ENCODE data around the gene PSMA8.
"Not testable (repeated sequence)": the region's sequence is repeated elsewhere in the genome, so short reads cannot be mapped to it uniquely, and the experiment has no call there.

Gene PSMA8

DNA sequence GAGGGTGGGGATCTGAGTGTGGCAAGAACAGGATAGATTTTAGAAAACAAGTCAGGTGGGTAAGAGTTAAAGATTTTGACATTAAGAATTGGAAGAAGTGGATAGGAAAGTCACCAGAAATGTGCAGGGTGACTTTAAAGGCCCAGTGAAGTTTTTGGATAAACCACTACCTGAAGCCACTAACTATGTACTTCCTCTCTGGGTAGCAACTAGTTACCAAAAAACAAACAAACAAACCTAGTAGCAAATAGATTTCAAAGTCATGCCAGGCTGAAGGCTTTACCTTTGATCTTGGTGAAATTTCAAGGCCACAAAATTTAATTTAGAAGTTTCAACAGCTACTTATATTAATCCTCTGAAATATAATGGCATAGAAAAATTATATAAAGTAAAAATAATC, 42.5 kb downstream of the PSMA8 start:
- DNase-seq: no peak

GRCh38 chr18:26181343-26181826, 47.7 kb downstream of the PSMA8 start:
- no peak for DNase-seq

DNA sequence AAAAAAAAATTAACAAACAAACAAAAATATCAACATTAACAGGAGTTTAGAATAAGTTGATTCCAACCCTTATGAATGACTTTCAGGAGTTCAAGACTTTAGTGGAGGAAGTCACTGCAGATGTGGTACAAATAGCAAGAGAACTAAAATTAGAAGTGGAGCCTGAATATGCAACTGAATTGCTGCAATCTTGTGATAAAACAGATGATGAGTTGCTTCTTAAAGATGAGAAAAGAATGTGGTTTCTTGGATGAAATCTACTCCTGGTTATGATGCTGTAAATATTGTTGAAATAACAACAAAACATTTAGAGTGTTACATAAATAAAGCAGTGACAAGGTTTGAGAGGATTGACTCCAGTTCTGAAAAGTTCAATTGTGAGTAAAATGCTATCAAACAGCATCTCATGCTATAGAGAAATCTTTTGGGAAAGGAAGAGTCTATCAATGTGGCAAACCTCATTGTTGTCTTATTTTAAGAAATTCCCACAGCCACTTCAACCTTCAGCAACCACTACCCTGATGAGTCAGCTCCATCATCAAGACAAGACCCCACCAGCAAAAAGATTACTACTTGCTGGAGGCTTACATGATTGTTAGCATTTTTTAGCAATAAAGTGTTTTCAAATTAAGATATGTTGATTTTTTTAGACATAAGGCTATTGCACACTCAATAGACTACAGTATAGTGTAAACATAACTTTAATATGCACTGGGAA, 49.9 kb downstream of the PSMA8 start:
- no peak for DNase-seq

DNA sequence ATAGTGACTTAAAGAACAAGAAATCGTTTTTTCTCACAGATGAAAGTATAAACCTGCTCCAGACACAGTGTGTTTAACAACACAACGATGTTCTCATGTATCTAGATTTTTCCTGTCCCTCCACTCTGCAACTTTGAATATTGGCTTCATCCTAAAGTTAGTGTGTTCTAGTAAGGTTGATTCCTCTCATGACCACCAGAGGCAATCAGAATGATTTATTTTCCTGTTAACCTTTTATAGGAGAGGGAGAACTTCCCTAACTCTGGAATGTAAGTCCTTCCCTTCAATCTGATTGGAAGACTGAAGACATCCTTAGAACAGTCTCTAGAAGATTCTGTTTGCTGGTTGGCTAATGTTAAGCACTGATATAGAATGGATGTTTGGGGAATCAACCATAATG, 51.6 kb downstream of the PSMA8 start:
- DNase-seq: no peak

DNA sequence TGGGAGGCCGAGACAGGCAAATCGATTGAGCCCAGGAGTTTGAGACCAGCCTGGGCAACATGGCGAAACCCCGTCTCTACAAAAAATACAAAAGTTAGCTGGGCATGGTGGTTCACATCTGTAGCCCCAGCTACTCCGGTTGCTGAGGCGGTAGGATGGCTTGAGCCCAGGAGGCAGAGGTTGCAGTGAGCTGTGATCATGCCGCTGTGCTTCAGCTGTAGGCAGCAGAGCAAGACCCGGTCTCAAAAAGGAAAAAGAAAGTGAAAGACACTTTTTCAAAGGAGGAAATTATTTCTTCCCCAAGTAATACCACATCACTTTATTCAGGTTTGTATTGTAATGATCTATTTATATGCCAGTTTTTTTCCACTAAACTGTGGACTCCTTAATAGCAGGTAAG, 56.8 kb downstream of the PSMA8 start:
- peak; percentile 7 to 17 for DNase-seq

DNA sequence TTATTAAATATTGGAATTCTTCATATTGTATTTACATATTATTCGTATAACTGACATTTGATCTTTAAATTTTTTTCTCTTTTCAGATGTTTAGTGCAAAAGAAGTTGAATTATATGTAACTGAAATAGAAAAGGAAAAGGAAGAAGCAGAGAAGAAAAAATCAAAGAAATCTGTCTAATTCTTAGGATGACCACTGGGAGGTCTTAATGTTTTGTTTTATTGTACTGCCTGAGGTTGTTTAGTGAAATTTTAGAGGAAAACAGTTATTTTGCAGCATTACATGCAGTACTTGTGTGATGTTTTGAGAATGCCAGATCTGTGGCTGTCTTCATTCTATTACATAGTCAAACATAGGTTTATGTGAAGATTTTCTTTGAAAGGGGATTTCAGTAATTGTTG, 58.6 kb downstream of the PSMA8 start:
- no peak for DNase-seq

DNA sequence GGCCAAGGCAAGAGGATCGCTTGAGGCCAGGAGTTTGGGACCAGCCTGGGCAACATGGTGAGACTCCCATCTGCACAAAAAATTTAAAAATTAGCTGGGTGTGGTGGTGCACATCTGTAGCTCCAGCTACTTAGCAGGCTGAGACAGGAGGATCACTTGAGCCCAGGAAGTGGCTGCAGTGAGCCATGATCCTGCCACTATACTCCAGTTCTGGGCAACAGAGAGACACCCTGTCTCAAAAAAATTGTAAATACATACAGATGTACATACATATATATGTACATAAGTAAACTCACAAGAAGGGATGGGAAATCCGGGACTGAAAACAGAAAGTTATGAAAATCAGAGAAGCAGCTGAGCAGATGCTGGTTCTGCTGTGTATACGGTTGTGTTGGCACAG, 62.9 kb downstream of the PSMA8 start:
- no peak for DNase-seq

- not testable (repeated sequence) for DNase-seq
These were observed 68.3 kb downstream of the PSMA8 start for GRCh38 chr18:26202001-26202400.

DNA sequence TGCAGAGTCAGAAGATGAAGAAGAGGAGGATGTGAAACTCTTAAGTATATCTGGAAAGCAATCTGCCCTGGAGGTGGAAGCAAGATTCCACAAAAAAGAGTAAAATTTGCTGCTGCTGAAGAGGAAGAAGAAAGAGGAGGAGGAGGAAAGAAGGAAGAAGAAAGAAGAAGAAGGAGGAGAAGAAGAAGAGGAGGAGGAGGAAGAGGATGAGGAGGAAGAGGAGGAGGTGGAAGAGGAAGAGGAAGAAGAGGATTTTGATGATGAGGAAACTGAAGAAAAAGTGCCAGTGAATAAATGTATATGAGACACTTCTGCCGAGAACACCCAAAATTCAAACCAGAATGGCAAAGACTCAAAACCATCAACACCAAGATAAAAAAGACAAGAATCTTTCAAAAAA, 71.6 kb downstream of the PSMA8 start:
- DNase-seq: no peak

- DNase-seq: no peak
These were observed 72.8 kb downstream of the PSMA8 start for GRCh38 chr18:26206488-26206887.

DNA sequence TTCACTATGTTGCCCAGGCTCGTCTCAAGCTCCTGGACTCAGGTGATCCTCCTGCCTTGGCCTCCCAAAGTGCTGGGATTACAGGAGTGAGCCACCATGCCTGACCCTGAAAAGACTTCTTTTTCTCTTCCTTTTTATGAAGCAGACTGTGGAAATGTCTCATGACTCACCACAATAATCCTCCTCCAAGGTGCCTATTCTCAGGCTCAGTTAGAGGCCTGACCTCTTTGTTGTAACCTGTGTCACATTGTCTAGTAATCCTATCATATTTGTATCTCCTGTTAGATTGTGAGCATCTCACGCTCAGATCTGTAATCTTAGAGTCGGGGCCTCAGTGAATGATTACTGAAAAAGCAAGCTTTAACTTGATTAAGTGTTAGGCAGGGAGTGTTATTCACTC, 74.3 kb downstream of the PSMA8 start:
- DNase-seq: no peak

DNA sequence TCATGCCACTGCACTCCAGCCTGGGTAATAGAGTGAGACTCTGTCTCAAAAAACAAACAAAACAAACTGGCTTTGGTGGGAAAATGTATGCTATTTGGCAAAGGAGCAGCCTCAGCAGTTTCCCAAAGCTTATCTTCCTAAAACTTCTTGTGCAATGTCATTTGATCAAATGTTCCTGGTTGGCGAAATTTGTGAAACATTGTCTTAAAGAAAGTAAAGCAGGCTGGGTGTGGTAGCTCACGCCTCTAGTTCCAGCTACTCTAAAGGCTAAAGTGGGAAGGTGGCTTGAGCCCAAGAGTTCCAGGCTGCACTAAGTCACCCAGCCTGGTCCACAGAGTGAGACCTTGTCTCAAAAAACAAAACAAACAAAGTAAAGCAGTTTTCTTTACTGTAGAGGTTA, 75.3 kb downstream of the PSMA8 start:
- DNase-seq: no peak

- no peak for DNase-seq
These were observed 76.5 kb downstream of the PSMA8 start for GRCh38 chr18:26210147-26210546.

DNA sequence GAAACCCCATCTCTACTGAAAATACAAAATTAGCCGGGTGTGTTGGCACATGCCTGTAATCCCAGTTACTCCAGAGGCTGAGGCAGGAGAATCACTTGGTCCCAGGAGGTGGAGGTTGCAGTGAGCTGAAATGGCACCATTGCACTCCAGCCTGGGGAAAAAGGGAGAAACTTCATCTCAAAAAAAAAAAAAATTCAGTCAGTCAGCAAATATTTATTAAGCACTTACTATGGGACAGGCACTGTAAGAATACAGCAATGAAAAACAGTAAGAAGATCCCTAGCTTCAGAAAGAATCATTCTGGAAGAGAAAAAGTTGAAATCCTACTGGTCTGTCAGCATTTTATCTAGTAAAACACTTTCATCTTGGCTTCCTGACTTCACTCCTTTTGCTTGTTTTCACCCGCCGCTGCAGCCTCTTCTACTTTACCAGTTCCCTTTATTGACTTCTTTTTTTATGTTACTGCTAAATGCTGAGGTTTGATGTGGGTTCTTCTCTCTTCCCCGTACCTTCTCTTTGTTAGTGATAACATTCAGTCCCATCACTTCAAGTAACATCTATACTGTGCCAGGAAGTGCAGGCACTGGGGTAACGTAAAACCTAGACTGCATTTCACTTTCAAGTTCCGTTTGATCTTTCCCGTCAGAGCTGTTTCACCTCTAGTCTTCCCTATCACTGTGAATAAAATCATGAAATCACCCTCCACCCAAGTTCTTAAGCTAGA, 81.7 kb downstream of the PSMA8 start:
- DNase-seq: peak; percentile 18 to 19

DNA sequence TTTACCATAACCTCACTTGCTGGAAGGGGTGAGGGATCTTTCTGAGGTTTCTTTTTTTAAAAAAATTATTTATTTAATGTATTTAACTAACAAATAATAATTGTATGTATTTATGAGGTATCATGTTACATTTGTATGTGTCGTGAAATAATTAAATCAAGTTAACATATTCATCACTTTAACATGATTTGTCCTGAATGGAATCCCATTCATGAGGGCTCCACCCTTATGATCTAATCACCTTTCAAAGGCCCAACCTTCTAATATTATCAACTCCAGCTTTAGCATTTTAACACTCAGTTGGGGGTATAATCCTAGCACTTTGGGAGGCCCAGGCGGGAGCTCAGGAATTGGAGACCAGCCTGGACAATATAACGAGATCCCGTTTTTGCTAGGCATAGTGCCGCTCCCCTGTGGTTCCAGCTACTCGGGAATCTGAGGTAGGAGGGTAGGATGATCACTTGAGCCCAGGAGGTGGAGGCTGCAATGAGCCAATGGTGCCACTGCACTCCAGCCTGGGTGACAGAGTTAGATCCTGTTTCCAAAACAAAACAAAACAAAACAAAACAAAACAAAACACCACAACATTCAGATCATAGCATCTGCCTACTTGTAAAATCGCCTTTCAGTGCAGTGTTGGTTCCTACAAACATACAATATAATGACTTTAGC, 91.5 kb downstream of the PSMA8 start:
- no peak for DNase-seq

- DNase-seq: no peak
These were observed 92.2 kb downstream of the PSMA8 start for GRCh38 chr18:26225915-26226228.

DNA sequence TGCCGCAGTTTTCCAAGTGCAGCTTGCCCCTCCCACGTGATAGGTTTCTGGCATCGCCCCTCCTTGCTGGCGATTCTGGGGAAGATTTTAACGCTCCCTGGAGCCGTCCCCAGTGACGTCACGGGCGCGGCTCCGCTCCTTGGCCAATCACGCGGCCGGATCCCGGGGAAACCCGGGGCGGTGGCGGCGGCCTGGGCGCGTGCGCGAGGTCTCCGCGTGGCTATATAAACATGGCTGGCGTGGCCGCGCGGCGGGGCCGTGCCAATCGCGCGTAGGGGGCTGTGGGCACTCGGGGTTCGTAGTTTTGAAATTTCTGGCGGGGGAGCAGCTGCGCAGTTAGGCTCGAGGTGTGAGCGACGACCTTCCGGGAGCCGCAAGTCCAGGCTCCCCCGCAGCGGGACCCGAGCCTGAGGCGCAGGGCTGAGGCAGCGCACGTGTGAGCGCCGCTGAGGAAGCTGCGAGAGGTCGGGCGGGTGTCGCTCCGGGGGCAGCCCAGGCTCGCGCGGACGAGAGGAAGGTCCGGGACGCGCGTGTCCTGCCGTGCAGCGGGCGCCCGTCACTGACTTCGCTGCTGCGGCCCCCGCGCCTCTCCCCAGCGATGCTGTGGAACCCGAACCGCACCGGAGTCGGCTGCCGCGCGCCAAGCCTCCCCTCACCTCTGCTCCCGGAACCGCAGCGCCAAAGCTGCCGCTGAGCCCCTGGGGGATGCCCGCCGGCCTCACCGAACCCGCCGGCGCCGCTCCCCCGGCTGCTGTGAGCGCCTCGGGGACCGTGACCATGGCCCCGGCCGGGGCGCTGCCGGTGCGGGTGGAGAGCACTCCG, 92.8 kb downstream of the PSMA8 start, which contains the start of gene TAF4B:
Gene TAF4B, plus strand, starts transcription at position 217 of the 822 bp plus-strand sequence. Its CDS starts 489 bp downstream, at position 706.
- peak; percentile 93 to 96 for DNase-seq

- no peak for DNase-seq
These were observed 93.5 kb downstream of the PSMA8 start for GRCh38 chr18:26227051-26227670.

DNA sequence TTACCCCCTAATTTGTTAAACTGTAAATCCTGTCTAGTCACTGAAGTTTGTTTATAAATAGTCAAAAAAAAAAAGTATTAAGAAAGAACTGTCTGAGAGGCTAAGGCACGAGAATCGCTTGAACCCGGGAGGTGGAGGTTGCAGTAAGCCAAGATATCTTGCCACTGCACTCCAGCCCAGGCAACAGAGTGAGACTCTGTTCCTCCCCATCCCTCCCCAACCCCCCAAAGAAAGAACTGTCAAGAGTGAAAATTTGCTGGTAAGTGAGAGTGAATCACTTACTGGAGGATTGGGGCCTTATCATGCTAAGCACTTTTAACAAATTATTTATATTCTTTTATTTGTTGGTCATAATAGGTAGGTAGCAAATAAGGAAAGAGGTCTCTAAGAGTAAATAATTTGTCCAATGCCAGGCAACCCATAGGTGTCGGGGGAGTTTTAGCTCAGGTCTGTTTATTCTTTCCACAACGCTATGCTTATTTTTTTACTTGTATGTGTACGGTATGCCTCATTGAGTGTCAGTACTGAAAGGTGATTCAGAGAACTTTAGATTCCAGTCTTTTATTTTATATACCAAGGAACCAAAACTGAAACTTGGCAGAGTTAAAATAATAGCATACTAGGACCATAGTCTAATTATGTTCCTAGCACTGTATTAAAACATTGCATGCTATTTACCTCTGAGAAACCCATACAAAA, 95.0 kb downstream of the PSMA8 start:
- no peak for DNase-seq

DNA sequence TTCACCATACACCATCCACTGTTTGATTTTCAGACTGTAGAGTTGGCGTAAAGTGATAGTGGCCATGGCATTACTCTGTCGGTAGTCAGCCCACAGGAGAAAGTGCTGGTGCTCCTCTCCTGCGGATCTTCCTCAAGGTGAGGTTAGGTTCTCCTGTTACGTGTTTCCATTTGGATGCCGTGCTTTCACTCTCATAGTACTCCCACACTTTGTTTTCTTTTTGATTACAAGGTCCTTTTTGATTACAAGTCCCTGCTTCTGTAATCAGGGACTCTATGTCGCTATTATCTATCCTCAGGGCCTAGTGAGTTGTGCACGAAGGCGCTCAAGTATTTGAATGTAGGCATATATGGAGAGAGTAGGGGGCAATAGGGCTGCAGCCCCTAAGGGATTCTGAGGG, 96.8 kb downstream of the PSMA8 start:
- no peak for DNase-seq

DNA sequence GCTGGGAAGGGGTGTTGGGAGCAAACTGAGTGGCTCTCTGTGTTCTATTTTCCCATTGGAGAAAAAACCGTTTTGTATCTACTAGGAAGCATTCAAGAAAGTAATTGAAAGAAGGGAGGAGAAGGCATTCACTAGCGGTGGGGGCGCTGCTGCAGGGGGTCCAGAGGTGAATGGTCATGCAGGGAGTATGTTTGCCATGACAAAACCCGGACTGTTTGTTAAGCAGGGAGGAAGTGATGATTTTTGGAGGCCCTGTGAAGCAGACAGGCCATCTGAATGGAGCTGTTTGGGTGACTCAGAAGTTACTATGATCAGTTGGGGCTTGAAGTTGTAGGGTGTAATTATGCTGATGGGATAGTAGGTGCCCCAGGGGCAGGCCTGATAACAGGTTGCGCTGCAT, 99.5 kb downstream of the PSMA8 start:
- DNase-seq: no peak

- DNase-seq: not testable (repeated sequence)
These were observed 103.7 kb downstream of the PSMA8 start for GRCh38 chr18:26237363-26237762.

All from stimulated activated CD4-positive, alpha-beta T cell treated with anti-CD3 and anti-CD28 coated beads, Interleukin-2, amount 100 ng/mL, for 48 hours (primary cell).